HEK293T (cell line): ENCODE results near the gene IDH2.

Source experiments
- FOXM1 ChIP-seq: fragments of 450-650 bp; IDR thresholded peaks from 2 replicates; pipeline ENCODE4 v1.6.1; 2017; ENCODE audit warnings: mild to moderate bottlenecking, borderline replicate concordance
- SP1 ChIP-seq: fragments of 450-650 bp; IDR thresholded peaks from 2 replicates; pipeline ENCODE4 v1.6.1; 2017
- SUZ12 ChIP-seq: fragments of 450-650 bp; IDR thresholded peaks from 2 replicates; pipeline ENCODE4 v1.6.1; 2016; ENCODE audit warnings: mild to moderate bottlenecking

- TF ChIP-seq FOXM1: no peak
- TF ChIP-seq SP1: no peak
- no peak for TF ChIP-seq SUZ12
Observed at GRCh38 chr15:90033448-90033847, 68.8 kb downstream of the IDH2 start.
